Fibroblast of peridontal ligament (primary cell): ENCODE measurements around the gene SIAH3.
"Not testable (repeated sequence)": the region's sequence is repeated elsewhere in the genome, so short reads cannot be mapped to it uniquely, and the experiment has no call there.

Experiments
- DNase-seq: peaks from one replicate; pipeline ENCODE4 v3.0.0-alpha.2; 2010; ENCODE audit errors: extremely low read depth

Gene SIAH3

GRCh38 chr13:45851171-45851921 is at the start of gene SIAH3:
Gene SIAH3 (minus strand): TSS chr13:45851753. CDS start chr13:45851629, 124 bp downstream.
- peak; percentile 10 for DNase-seq

GRCh38 chr13:45899406-45899805 is 47.9 kb upstream of the SIAH3 start:
- DNase-seq, result no peak

GRCh38 chr13:45897562-45897961 is 46.0 kb upstream of the SIAH3 start:
- no peak for DNase-seq

GRCh38 chr13:45896285-45896684 is 44.7 kb upstream of the SIAH3 start:
- DNase-seq, result no peak

- DNase-seq, result no peak
Observed at GRCh38 chr13:45895881-45896280, 44.3 kb upstream of the SIAH3 start.

- no peak for DNase-seq
Observed at GRCh38 chr13:45892513-45892912, 41.0 kb upstream of the SIAH3 start.

GRCh38 chr13:45889590-45890243 is 38.2 kb upstream of the SIAH3 start:
- no peak for DNase-seq

- DNase-seq, result no peak
Observed at GRCh38 chr13:45886466-45886865, 34.9 kb upstream of the SIAH3 start.

- no peak for DNase-seq
Observed at GRCh38 chr13:45885194-45885593, 33.6 kb upstream of the SIAH3 start.

GRCh38 chr13:45882626-45883025 is 31.1 kb upstream of the SIAH3 start:
- no peak for DNase-seq

GRCh38 chr13:45881353-45881752 is 29.8 kb upstream of the SIAH3 start:
- DNase-seq, result no peak

GRCh38 chr13:45880242-45880641 is 28.7 kb upstream of the SIAH3 start:
- no peak for DNase-seq

- no peak for DNase-seq
Observed at GRCh38 chr13:45879666-45880065, 28.1 kb upstream of the SIAH3 start.

GRCh38 chr13:45878966-45879365 is 27.4 kb upstream of the SIAH3 start:
- DNase-seq, result no peak

GRCh38 chr13:45876781-45877180 is 25.2 kb upstream of the SIAH3 start:
- no peak for DNase-seq

- DNase-seq, result no peak
Observed at GRCh38 chr13:45875951-45876350, 24.4 kb upstream of the SIAH3 start.

GRCh38 chr13:45873491-45874325 is 22.2 kb upstream of the SIAH3 start:
- DNase-seq, result peak; percentile 18

- no peak for DNase-seq
Observed at GRCh38 chr13:45872566-45872965, 21.0 kb upstream of the SIAH3 start.

GRCh38 chr13:45871201-45871600 is 19.6 kb upstream of the SIAH3 start:
- not testable (repeated sequence) for DNase-seq

GRCh38 chr13:45870232-45870631 is 18.7 kb upstream of the SIAH3 start:
- no peak for DNase-seq

GRCh38 chr13:45865414-45865813 is 13.9 kb upstream of the SIAH3 start:
- no peak for DNase-seq
